DOHH2 (cell line): ENCODE measurements around the gene CDH22.

Experiments used
- H3F3A ChIP-seq: fragments of 200-600 bp; sonication (generic), shearing (Covaris generic); 2 replicates; pipeline ENCODE4 v1.6.0; 2016; ENCODE audit warnings: antibody characterized with exemption, mild to moderate bottlenecking; ENCODE audit not compliant: control insufficient read depth, insufficient read depth
- H3K27ac ChIP-seq: fragments of 200-600 bp; sonication (generic); 2 replicates; pipeline ENCODE4 v1.5.1; 2014; ENCODE audit warnings: low read depth, mild to moderate bottlenecking, low read length, moderate library complexity
- H3K27me3 ChIP-seq: fragments of 200-600 bp; sonication (generic); 2 replicates; pipeline ENCODE4 v1.6.1; 2014; ENCODE audit warnings: mild to moderate bottlenecking, low read length, mixed read lengths; ENCODE audit not compliant: control insufficient read depth
- H3K36me3 ChIP-seq: fragments of 200-600 bp; sonication (generic); 2 replicates; pipeline ENCODE4 v1.6.1; 2014; ENCODE audit warnings: mild to moderate bottlenecking, low read length, moderate library complexity, mixed read lengths; ENCODE audit not compliant: control insufficient read depth
- H3K4me1 ChIP-seq: fragments of 200-600 bp; sonication (generic); 2 replicates; pipeline ENCODE4 v1.6.1; 2014; ENCODE audit warnings: mild to moderate bottlenecking, low read length, mixed read lengths; ENCODE audit not compliant: control insufficient read depth
- H3K4me2 ChIP-seq: fragments of 200-600 bp; sonication (generic); 2 replicates; pipeline ENCODE4 v1.6.0; 2014; ENCODE audit warnings: mild to moderate bottlenecking, low read length, moderate library complexity
- H3K4me3 ChIP-seq: fragments of 200-600 bp; sonication (generic); 2 replicates; pipeline ENCODE4 v1.5.1; 2014; ENCODE audit warnings: mild to moderate bottlenecking, low read length, mixed read lengths
- H3K79me2 ChIP-seq: fragments of 200-600 bp; sonication (generic); 2 replicates; pipeline ENCODE4 v1.6.1; 2014; ENCODE audit warnings: mild to moderate bottlenecking, low read length, mixed read lengths; ENCODE audit not compliant: control insufficient read depth
- H3K9me2 ChIP-seq: fragments of 200-600 bp; sonication (generic); replicated peaks from 2 replicates; pipeline ENCODE4 v1.6.1; 2014; ENCODE audit warnings: mild to moderate bottlenecking, low read length, mixed read lengths; ENCODE audit not compliant: control insufficient read depth
- H3K9me3 ChIP-seq: fragments of 200-600 bp; sonication (generic); 2 replicates; pipeline ENCODE4 v1.6.1; 2014; ENCODE audit warnings: antibody characterized with exemption, low read length, mixed read lengths; ENCODE audit not compliant: control insufficient read depth, insufficient read depth
- H4K20me1 ChIP-seq: fragments of 200-600 bp; sonication (generic); 2 replicates; pipeline ENCODE4 v1.6.0; 2014; ENCODE audit warnings: low read depth, mild to moderate bottlenecking, antibody characterized with exemption, low read length, moderate library complexity; ENCODE audit not compliant: control insufficient read depth, insufficient read depth
- CTCF ChIP-seq: fragments of 200-600 bp; sonication (generic); IDR thresholded peaks from one replicate; pipeline ENCODE4 v1.5.1; 2014; ENCODE audit warnings: antibody characterized with exemption, mild to moderate bottlenecking, low read depth, low read length; ENCODE audit not compliant: poor library complexity, severe bottlenecking
- EZH2phosphoT487 ChIP-seq: fragments of 200-600 bp; sonication (generic); IDR thresholded peaks from 2 replicates; pipeline ENCODE4 v1.6.1; 2017; ENCODE audit warnings: borderline replicate concordance, mild to moderate bottlenecking, antibody characterized with exemption, low read length, moderate library complexity, mixed read lengths

CDH22 gene

GRCh38 chr20:46137816-46138215, 170.5 kb downstream of the CDH22 start:
- H3K27me3 ChIP-seq, result peaks cover 52% of the 10 kb centered on the region
- no peak overlapping the region for H3K4me3 ChIP-seq

GRCh38 chr20:46135856-46136633, 172.3 kb downstream of the CDH22 start:
- Histone ChIP-seq H3K27me3 (peaks cover 55% of the 10 kb centered on the region), H3F3A (no peaks in the 10 kb centered on the region), H4K20me1 (no peaks in the 10 kb centered on the region), H3K79me2 (no peaks in the 10 kb centered on the region), H3K4me3 (no peak overlapping the region), H3K27ac (no peak overlapping the region), H3K4me1 (no peaks in the 10 kb centered on the region), H3K4me2 (no peak overlapping the region), H3K9me2 (no peaks in the 10 kb centered on the region), H3K36me3 (no peaks in the 10 kb centered on the region), H3K9me3 (no peaks in the 10 kb centered on the region)
- TF ChIP-seq CTCF (no peak), EZH2phosphoT487 (no peak)

More at GRCh38 chr20:46137816-46138215, 170.5 kb downstream of the CDH22 start:
- Histone ChIP-seq H3K79me2 (no peaks in the 10 kb centered on the region), H3K36me3 (no peaks in the 10 kb centered on the region), H3K9me3 (no peaks in the 10 kb centered on the region), H3F3A (no peaks in the 10 kb centered on the region), H3K9me2 (no peaks in the 10 kb centered on the region), H3K4me2 (no peak overlapping the region), H3K4me1 (no peaks in the 10 kb centered on the region), H3K27ac (no peak overlapping the region), H4K20me1 (no peaks in the 10 kb centered on the region)
- TF ChIP-seq CTCF (no peak), EZH2phosphoT487 (no peak)

DNA sequence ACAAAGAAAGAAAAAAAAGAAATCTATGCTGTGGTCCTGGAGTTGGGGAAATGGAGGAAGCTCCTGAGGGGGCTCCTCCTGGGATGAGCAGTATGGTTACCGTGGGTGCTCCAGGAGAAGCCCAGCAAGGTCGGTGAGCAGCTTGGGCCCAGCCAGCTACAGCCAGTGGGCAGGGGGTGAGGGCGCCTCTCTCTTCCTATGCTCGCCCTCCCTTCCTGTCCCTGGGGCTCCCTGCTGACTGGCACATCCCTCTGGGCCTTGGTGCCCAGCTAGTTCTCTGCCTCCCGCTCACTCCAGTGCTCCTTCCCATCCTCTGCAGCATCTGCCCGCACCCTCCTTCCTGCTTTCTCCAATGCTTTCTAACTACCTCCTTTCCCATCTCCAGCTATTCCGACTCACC, 173.6 kb downstream of the CDH22 start:
- Histone ChIP-seq H3K27ac (no peak overlapping the region), H3K36me3 (no peaks in the 10 kb centered on the region), H3K4me3 (no peak overlapping the region), H3K4me1 (no peaks in the 10 kb centered on the region), H3K9me2 (no peaks in the 10 kb centered on the region), H3F3A (no peaks in the 10 kb centered on the region), H3K27me3 (peaks cover 55% of the 10 kb centered on the region), H3K9me3 (no peaks in the 10 kb centered on the region), H3K79me2 (no peaks in the 10 kb centered on the region), H4K20me1 (0 out of 2 replicates have a peak, but pooled peaks cover 3% of the 10 kb centered on the region), H3K4me2 (no peak overlapping the region)
- no peak for TF ChIP-seq CTCF
- TF ChIP-seq EZH2phosphoT487, result no peak
